ENCODE results near the gene SERPINA12.

DNA sequence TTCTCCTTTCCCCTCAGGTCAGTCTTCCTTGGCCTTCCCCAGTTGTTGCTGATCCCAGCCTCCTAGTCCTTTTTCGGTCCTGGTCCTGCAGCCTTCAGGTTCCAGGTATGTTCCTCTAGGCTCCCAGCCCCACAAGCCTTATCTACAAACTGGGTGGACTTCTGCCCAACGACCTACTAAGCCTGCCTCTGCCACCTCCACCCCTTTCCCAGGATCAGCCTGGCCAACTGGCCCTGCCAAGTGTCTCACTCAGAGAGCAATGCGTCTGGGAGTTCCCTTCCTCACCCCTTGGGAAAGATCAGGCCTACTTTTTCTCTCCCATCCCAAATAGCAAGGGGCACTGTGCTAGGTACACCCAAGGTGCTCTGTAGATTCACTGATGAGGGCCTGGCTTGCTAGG is at the start of gene SERPINA12:
- TF ChIP-seq, protein P1, sequence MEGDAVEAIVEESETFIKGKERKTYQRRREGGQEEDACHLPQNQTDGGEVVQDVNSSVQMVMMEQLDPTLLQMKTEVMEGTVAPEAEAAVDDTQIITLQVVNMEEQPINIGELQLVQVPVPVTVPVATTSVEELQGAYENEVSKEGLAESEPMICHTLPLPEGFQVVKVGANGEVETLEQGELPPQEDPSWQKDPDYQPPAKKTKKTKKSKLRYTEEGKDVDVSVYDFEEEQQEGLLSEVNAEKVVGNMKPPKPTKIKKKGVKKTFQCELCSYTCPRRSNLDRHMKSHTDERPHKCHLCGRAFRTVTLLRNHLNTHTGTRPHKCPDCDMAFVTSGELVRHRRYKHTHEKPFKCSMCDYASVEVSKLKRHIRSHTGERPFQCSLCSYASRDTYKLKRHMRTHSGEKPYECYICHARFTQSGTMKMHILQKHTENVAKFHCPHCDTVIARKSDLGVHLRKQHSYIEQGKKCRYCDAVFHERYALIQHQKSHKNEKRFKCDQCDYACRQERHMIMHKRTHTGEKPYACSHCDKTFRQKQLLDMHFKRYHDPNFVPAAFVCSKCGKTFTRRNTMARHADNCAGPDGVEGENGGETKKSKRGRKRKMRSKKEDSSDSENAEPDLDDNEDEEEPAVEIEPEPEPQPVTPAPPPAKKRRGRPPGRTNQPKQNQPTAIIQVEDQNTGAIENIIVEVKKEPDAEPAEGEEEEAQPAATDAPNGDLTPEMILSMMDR (conservative IDR thresholded peaks at IDR 0.05): no peak
- no peak for TF ChIP-seq ZFX (IDR thresholded peaks at IDR 0.05)

Data from C4-2B (cell line).